HG02970 (cell line): Measurements from ENCODE around the gene GABRD.
"Not testable (repeated sequence)": the region's sequence is repeated elsewhere in the genome, so short reads cannot be mapped to it uniquely, and the experiment has no call there.

Experiments
- ATAC-seq: cut with Tn5 transposase; IDR thresholded peaks from one replicate; pipeline ENCODE4 v1.9.1; 2021; ENCODE audit warnings: mild to moderate bottlenecking, moderate library complexity, moderate number of reproducible peaks; ENCODE audit not compliant: unreplicated experiment, low FRiP score

Gene GABRD

GRCh38 chr1:2019172-2019543 lies at the start of gene GABRD:
GABRD (plus strand) TSS chr1:2019345; CDS start chr1:2019424, 79 bp downstream.
- ATAC-seq = no peak

- no peak for ATAC-seq
These were observed 49.6 kb upstream of the GABRD start for GRCh38 chr1:1969505-1969900.

- no peak for ATAC-seq
These were observed 49.0 kb upstream of the GABRD start for GRCh38 chr1:1969953-1970716.

- ATAC-seq = no peak
These were observed 48.1 kb upstream of the GABRD start for GRCh38 chr1:1971017-1971416.

GRCh38 chr1:1971688-1972087 lies 47.5 kb upstream of the GABRD start:
- ATAC-seq = no peak

- no peak for ATAC-seq
These were observed 46.0 kb upstream of the GABRD start for GRCh38 chr1:1972976-1973715.

- no peak for ATAC-seq
These were observed 45.2 kb upstream of the GABRD start for GRCh38 chr1:1973716-1974642.

GRCh38 chr1:1974834-1975233 lies 44.3 kb upstream of the GABRD start:
- no peak for ATAC-seq

- ATAC-seq = no peak
These were observed 43.6 kb upstream of the GABRD start for GRCh38 chr1:1975535-1975934.

- no peak for ATAC-seq
These were observed 43.1 kb upstream of the GABRD start for GRCh38 chr1:1976031-1976430.

GRCh38 chr1:1978108-1978507 lies 41.0 kb upstream of the GABRD start:
- no peak for ATAC-seq

- ATAC-seq = not testable (repeated sequence)
These were observed 40.3 kb upstream of the GABRD start for GRCh38 chr1:1978690-1979481.

- no peak for ATAC-seq
These were observed 39.5 kb upstream of the GABRD start for GRCh38 chr1:1979482-1980165.

GRCh38 chr1:1980467-1981141 lies 38.5 kb upstream of the GABRD start:
- ATAC-seq = no peak

- ATAC-seq = no peak
These were observed 38.0 kb upstream of the GABRD start for GRCh38 chr1:1981142-1981500.

GRCh38 chr1:1981631-1982327 lies 37.4 kb upstream of the GABRD start:
- not testable (repeated sequence) for ATAC-seq

- no peak for ATAC-seq
These were observed 36.5 kb upstream of the GABRD start for GRCh38 chr1:1982379-1983232.
